Small intestine (tissue), 7 donors: ENCODE measurements around the gene CYP4F8. TPM values are rescaled to one million over a fixed set of nuclear protein-coding genes. Genes with fewer than 3 reads are reported as not detected.

Source experiments
- DNase-seq, 2 donors: peaks; one replicate each; pipeline versions ENCODE4 v3.0.0 to v3.0.0-alpha.2; 2013
- FAIRE-seq: peaks from 2 replicates; lab custom pipeline; 2012; peaks lifted over from hg19 to GRCh38; lab: Jason Lieb, UNC
- H3K27ac ChIP-seq, 3 donors: one replicate each; pipeline ENCODE4 v1.5.1; 2013; ENCODE audit warnings: low read length in 2 of 3, mild to moderate bottlenecking in 2 of 3, control low read depth in 1 of 3, inconsistent platforms in 1 of 3, low read depth in 1 of 3, moderate library complexity in 1 of 3
- H3K27me3 ChIP-seq, 3 donors: one replicate each; pipeline ENCODE4 v1.6.1; 2013; ENCODE audit warnings: low read length in 3 of 3, inconsistent platforms in 1 of 3; ENCODE audit not compliant: control insufficient read depth in 3 of 3, insufficient read depth in 3 of 3
- H3K36me3 ChIP-seq, 3 donors: one replicate each; pipeline ENCODE4 v1.6.1; 2013; ENCODE audit warnings: low read length in 3 of 3, inconsistent platforms in 1 of 3, low read depth in 1 of 3, mild to moderate bottlenecking in 1 of 3, moderate library complexity in 1 of 3; ENCODE audit not compliant: control insufficient read depth in 3 of 3, insufficient read depth in 2 of 3
- H3K4me1 ChIP-seq, 3 donors: one replicate each; pipeline ENCODE4 v1.6.1; 2013; ENCODE audit warnings: low read length in 2 of 3, inconsistent platforms in 1 of 3, low read depth in 1 of 3, mild to moderate bottlenecking in 1 of 3, moderate library complexity in 1 of 3; ENCODE audit not compliant: control insufficient read depth in 3 of 3, insufficient read depth in 2 of 3
- H3K4me3 ChIP-seq, 3 donors: one replicate each; pipeline ENCODE4 v1.5.1; 2013; ENCODE audit warnings: low read length in 3 of 3, control low read depth in 1 of 3, inconsistent platforms in 1 of 3, low read depth in 1 of 3, mild to moderate bottlenecking in 1 of 3, moderate library complexity in 1 of 3
- H3K9me3 ChIP-seq, 2 donors: one replicate each; pipeline ENCODE4 v1.6.1; 2013; ENCODE audit warnings: low read depth in 1 of 2, low read length in 1 of 2; ENCODE audit not compliant: control insufficient read depth in 2 of 2, insufficient read depth in 1 of 2
- WGBS, 3 donors: extraction: QIAGEN DNeasy Blood & Tissue Kit; methylation state at CpG; one replicate each; pipeline ENCODE4 v1.1.7; 2013; 5-methylcytosine and 5-hydroxymethylcytosine counted together
- polyA plus RNA-seq, 4 donors: library from polyadenylated mRNA; stranded (reverse) in 3 of 4; unstranded in 1 of 4; fragments of 200-250 nt in 3 of 4; fragments of 120-200 nt in 1 of 4; gene quantifications; one replicate each; pipeline versions ENCODE4 v1.2.1 to v1.2.3, GENCODE V29; 2013
- donor health status: healthy with polysubstance abuse.
- donor health status: control.
- donor health status: control.
- donor health status: Bipolar disorder and iron deficiency.
- donor health status: healthy.

Gene CYP4F8
- polyA plus RNA-seq, 4 donors, result not detected

GRCh38 chr19:15621801-15622200, 6.8 kb downstream of the CYP4F8 start:
- Histone ChIP-seq H3K4me3 (no peak overlapping the region), H3K27me3 (peaks cover 0 to 2% (median 0%) of the 10 kb centered on the region in 3 donors), H3K9me3 (no peaks in the 10 kb centered on the region), H3K4me1 (peaks cover 0 to 4% (median 0%) of the 10 kb centered on the region in 3 donors), H3K36me3 (no peaks in the 10 kb centered on the region), H3K27ac (no peak overlapping the region)
- FAIRE-seq, result no peak
- 64 to 91% (median 67%) methylated on average over 1 of the region's 1 CpG for WGBS, 3 donors
- DNase-seq, result no peak

- Histone ChIP-seq H3K4me1 (peaks cover 0 to 4% (median 0%) of the 10 kb centered on the region in 3 donors), H3K27ac (no peak overlapping the region), H3K9me3 (peaks cover 0 to 2% of the 10 kb centered on the region in 2 donors), H3K4me3 (no peak overlapping the region), H3K36me3 (no peaks in the 10 kb centered on the region), H3K27me3 (peaks cover 0 to 2% (median 0%) of the 10 kb centered on the region in 3 donors)
- 24 to 66% (median 35%) methylated on average over 11 of the region's 11 CpGs for WGBS, 3 donors
- DNase-seq (peak in 1 of 2 donors; percentile 83), FAIRE-seq (no peak)
Observed at GRCh38 chr19:15622991-15623390, 8.0 kb downstream of the CYP4F8 start.

GRCh38 chr19:15623711-15624318, 8.8 kb downstream of the CYP4F8 start:
- Histone ChIP-seq H3K36me3 (no peaks in the 10 kb centered on the region), H3K27me3 (peaks cover 0 to 2% (median 0%) of the 10 kb centered on the region in 3 donors), H3K4me1 (peaks cover 0 to 4% (median 0%) of the 10 kb centered on the region in 3 donors), H3K9me3 (peaks cover 0 to 6% of the 10 kb centered on the region in 2 donors), H3K4me3 (no peak overlapping the region), H3K27ac (no peak overlapping the region)
- DNase-seq (peak in 1 of 2 donors; percentile 24), FAIRE-seq (no peak)
- WGBS, 3 donors, result 11 to 14% (median 11%) methylated on average over 9 of the region's 9 CpGs

- no peaks in the 10 kb centered on the region for H3K4me1 ChIP-seq
- no peak overlapping the region for H3K4me3 ChIP-seq
- whole genome bisulfite sequencing, 3 donors, result 56 to 61% (median 57%) methylated on average over 20 to 22 of the region's 22 CpGs
- H3K36me3 ChIP-seq, result no peaks in the 10 kb centered on the region
- FAIRE-seq (no peak), DNase-seq (no peak)
- H3K27me3 ChIP-seq, result peaks cover 0 to 2% (median 0%) of the 10 kb centered on the region in 3 donors
- peaks cover 0 to 6% of the 10 kb centered on the region in 2 donors for H3K9me3 ChIP-seq
- no peak overlapping the region for H3K27ac ChIP-seq
Observed at GRCh38 chr19:15628236-15629002, 13.4 kb downstream of the CYP4F8 start.

- no peak overlapping the region for H3K4me3 ChIP-seq
- DNase-seq (peak; percentile 88 to 91), FAIRE-seq (no peak)
- no peaks in the 10 kb centered on the region for H3K27me3 ChIP-seq
- 5 to 12% (median 11%) methylated on average over 24 to 25 of the region's 25 CpGs for WGBS, 3 donors
- H3K4me1 ChIP-seq, result no peaks in the 10 kb centered on the region
- H3K9me3 ChIP-seq, result peaks cover 0 to 6% of the 10 kb centered on the region in 2 donors
- H3K36me3 ChIP-seq, result no peaks in the 10 kb centered on the region
- no peak overlapping the region for H3K27ac ChIP-seq
Observed at GRCh38 chr19:15629003-15629880, 14.2 kb downstream of the CYP4F8 start.

- Histone ChIP-seq H3K36me3 (no peaks in the 10 kb centered on the region), H3K27me3 (no peaks in the 10 kb centered on the region), H3K4me3 (no peak overlapping the region), H3K27ac (no peak overlapping the region), H3K9me3 (peaks cover 0 to 6% of the 10 kb centered on the region in 2 donors), H3K4me1 (no peaks in the 10 kb centered on the region)
- FAIRE-seq (no peak), DNase-seq (peak; percentile 17 to 36)
- 1 to 5% (median 3%) methylated on average over 6 to 9 of the region's 9 CpGs for WGBS, 3 donors
Observed at GRCh38 chr19:15631817-15632216, 16.8 kb downstream of the CYP4F8 start.

GRCh38 chr19:15633082-15633835, 18.2 kb downstream of the CYP4F8 start:
- 56 to 87% (median 66%) methylated on average over 5 of the region's 5 CpGs for WGBS, 3 donors
- Histone ChIP-seq H3K27ac (no peak overlapping the region), H3K36me3 (no peaks in the 10 kb centered on the region), H3K4me1 (no peaks in the 10 kb centered on the region), H3K4me3 (no peak overlapping the region), H3K27me3 (no peaks in the 10 kb centered on the region), H3K9me3 (peaks cover 0 to under 1% of the 10 kb centered on the region in 2 donors)
- no peak for DNase-seq
- FAIRE-seq, result no peak
